Right lobe of liver (tissue), 4 donors: ENCODE measurements around the gene ZNF576.

Experiments used
- CTCF ChIP-seq, 4 donors: fragments of 200-600 bp in 3 of 4; fragments of 450-650 bp in 1 of 4; IDR thresholded peaks; one replicate each; pipeline versions ENCODE4 v1.5.1 to v1.8.0; 2016 to 2022; ENCODE audit warnings: antibody characterized with exemption in 4 of 4, mild to moderate bottlenecking in 2 of 4
- POLR2A ChIP-seq: fragments of 450-650 bp; IDR thresholded peaks from one replicate; pipeline ENCODE4 v1.6.1; 2017; ENCODE audit warnings: antibody characterized with exemption, mild to moderate bottlenecking
- donor health status: DM: no; HTN: no; CAD: no.
- donor health status: DM: no; HTN: no; CAD: no.
- donor health status: DM: no; HTN: yes; CAD: no.

GRCh38 chr19:43638214-43638994 is 42.0 kb downstream of the ZNF576 start:
- TF ChIP-seq POLR2A (no peak), CTCF (IDR thresholded peaks at IDR 0.05) (no peak)
